Measurements from ENCODE around the gene CCND1. TPM values are rescaled to one million over a fixed set of nuclear protein-coding genes. Genes with fewer than 3 reads are reported as not detected.

The CCND1 gene
- total and polyA plus RNA-seq, 9 of the 15 experiments (the other 6 are each of a cell fraction or from before 2014, with no cell fraction given): 0.04 to 23.3 (median 3.8) TPM

- H3K36me3 ChIP-seq (ENCODE audit: control insufficient read depth, insufficient read depth, low read length): no peaks in the 10 kb centered on the region
- TSS peak; percentile 29 for BruUV-seq (replicated peaks)
- H3K79me2 ChIP-seq (ENCODE audit: control insufficient read depth, insufficient read depth, low read length): no peaks in the 10 kb centered on the region
- no peaks in the 10 kb centered on the region; the same call in 1 of the 2 replicates for H4K20me1 ChIP-seq (replicated peaks; ENCODE audit: control insufficient read depth, insufficient read depth, low read length)
- no peak overlapping the region for H3K4me3 ChIP-seq
- H3K4me1 ChIP-seq (replicated peaks in 1 of 2; ENCODE audit: control insufficient read depth in 2 of 2, insufficient read depth in 2 of 2, low read length in 2 of 2): peaks cover 0 to 33% of the 10 kb centered on the region in 2 experiments; a peak in 2 of 5 replicates
- H3K9ac ChIP-seq (ENCODE audit: insufficient read depth in 1 of 2, low read depth in 2 of 2, low read length in 2 of 2): no peak overlapping the region
- H3K4me2 ChIP-seq (ENCODE audit: insufficient read depth, low read length): no peak overlapping the region
- H2AFZ ChIP-seq (ENCODE audit: low read depth, low read length): no peak overlapping the region
- no peaks in the 10 kb centered on the region for H3K9me1 ChIP-seq (ENCODE audit: control insufficient read depth, insufficient read depth, low read length)
- DNase-seq (ENCODE audit: extremely low read depth in 1 of 4, low spot score in 3 of 4) (no peak), FAIRE-seq (no peak), ATAC-seq (no peak)
- ChIA-PET POLR2A (no interaction called here), CTCF (ENCODE audit: low intra/inter-chr PET ratio) (no interaction called here)
- intact Hi-C loops (cut with micrococcal nuclease): no loop called here
- no peaks in the 10 kb centered on the region for H3K9me3 ChIP-seq (replicated peaks; ENCODE audit: control insufficient read depth, insufficient read depth, low read depth, low read length)
- H3K27ac ChIP-seq (ENCODE audit: extremely low read depth, low read depth, low read length): no peak overlapping the region
- in situ Hi-C loops (cut with MboI): loop anchor here (25.0 kb wide), 2 partner anchors 815 to 1015 kb away; partner anchors contain the start of gene CPT1A
- peaks cover 0 to 11% of the 10 kb centered on the region in 2 experiments; a peak in 2 of 5 replicates for H3K27me3 ChIP-seq (ENCODE audit: control insufficient read depth in 2 of 2, insufficient read depth in 2 of 2, low read length in 2 of 2)
- 57% methylated on average over 15 of the region's 15 CpGs for whole genome bisulfite sequencing (ENCODE audit: insufficient coverage, low coverage, missing lambda C conversion rate)
- TF ChIP-seq BACH1 (tag; IDR thresholded peaks at IDR 0.05) (no peak), MBD1 (CRISPR knock-in tag; IDR thresholded peaks at IDR 0.05) (no peak), ZKSCAN1 (IDR thresholded peaks at IDR 0.05; ENCODE audit: low read depth, low read length) (no peak), ZFP91 (CRISPR knock-in tag; IDR thresholded peaks at IDR 0.05) (no peak), ZNF395 (CRISPR knock-in tag; IDR thresholded peaks at IDR 0.05) (no peak), NRF1 (conservative IDR thresholded peaks at IDR 0.05 in 1 of 2, IDR thresholded peaks at IDR 0.05 in 1 of 2) (no peak), NR1H2 (CRISPR knock-in tag; IDR thresholded peaks at IDR 0.05) (no peak), PCBP1 (IDR thresholded peaks at IDR 0.05; ENCODE audit: low read depth, low read length, poor library complexity, severe bottlenecking) (no peak), CHCHD3 (CRISPR knock-in tag; IDR thresholded peaks at IDR 0.05) (no peak), ZNF224 (CRISPR knock-in tag; IDR thresholded peaks at IDR 0.05) (no peak), RBM34 (IDR thresholded peaks at IDR 0.05; ENCODE audit: borderline replicate concordance, insufficient read depth, low read length) (no peak), BRD4 (IDR thresholded peaks at IDR 0.05) (no peak), HMBOX1 (IDR thresholded peaks at IDR 0.05) (no peak), RAD21 (CRISPR knock-in tag; conservative IDR thresholded peaks at IDR 0.05 in 1 of 2, IDR thresholded peaks at IDR 0.05 in 1 of 2) (no peak)
Observed at GRCh38 chr11:69651834-69652620, 11.1 kb downstream of the CCND1 start.
